ENCODE results near the gene GNAS. TPM values are rescaled to one million over a fixed set of nuclear protein-coding genes. Genes with fewer than 3 reads are reported as not detected.

Gene GNAS
- polyA plus RNA-seq, 1 donor (not counting 4 experiments of a cell fraction or from before 2014, with no cell fraction given): 560 TPM

DNA sequence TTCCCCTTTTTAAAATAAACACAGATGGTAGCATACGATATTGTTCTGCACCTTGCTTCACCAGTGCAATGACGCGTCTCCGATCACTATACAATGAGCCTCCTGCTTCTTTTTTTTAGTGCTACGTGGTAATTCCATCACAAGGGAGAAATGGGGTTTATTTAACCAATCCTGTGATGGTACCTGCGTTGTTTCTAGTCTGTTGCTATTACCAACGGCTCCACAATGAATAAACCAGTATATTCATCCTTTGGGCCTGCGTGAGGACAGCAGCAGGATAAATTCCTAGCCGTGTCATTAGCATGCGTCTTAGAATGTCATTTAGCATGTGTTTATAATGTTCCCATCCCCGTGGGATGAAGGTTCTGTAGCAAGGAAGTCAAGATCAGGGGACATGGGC is 44.7 kb upstream of the GNAS start:
- Histone ChIP-seq H3K4me3 (ENCODE audit: control insufficient read depth in 2 of 3, extremely low read depth in 1 of 3, insufficient read depth in 2 of 3, low read depth in 1 of 3, low read length in 3 of 3) (no peak overlapping the region), H3K27me3 (ENCODE audit: control insufficient read depth, extremely low read depth, insufficient read depth, low read length) (peaks cover 58% of the 10 kb centered on the region), H3K9me3 (ENCODE audit: control insufficient read depth, low read depth, low read length) (no peaks in the 10 kb centered on the region), H3K9ac (ENCODE audit: control insufficient read depth, extremely low read depth, insufficient read depth, low read length) (no peak overlapping the region), H3K4me2 (ENCODE audit: control insufficient read depth, extremely low read depth, insufficient read depth, low read depth, low read length) (no peak overlapping the region), H3K9me1 (ENCODE audit: control insufficient read depth, extremely low read depth, insufficient read depth, low read length) (no peaks in the 10 kb centered on the region), H3K36me3 (ENCODE audit: control insufficient read depth in 2 of 2, extremely low read depth in 1 of 2, insufficient read depth in 2 of 2, low read length in 2 of 2) (no peaks in the 10 kb centered on the region), H3K27ac (ENCODE audit: control insufficient read depth, insufficient read depth, low read length) (no peak overlapping the region), H2AFZ (ENCODE audit: control insufficient read depth, low read length) (no peak overlapping the region), H3K79me2 (ENCODE audit: control insufficient read depth, insufficient read depth, low read length) (no peaks in the 10 kb centered on the region), H4K20me1 (ENCODE audit: control insufficient read depth, extremely low read depth, insufficient read depth, low read length) (peaks cover 3% of the 10 kb centered on the region), H3K4me1 (ENCODE audit: control insufficient read depth, extremely low read depth, insufficient read depth, low read length) (no peaks in the 10 kb centered on the region)
- FAIRE-seq (no peak), DNase-seq (ENCODE audit: low read depth, low spot score) (no peak)
- TF ChIP-seq, protein P1, sequence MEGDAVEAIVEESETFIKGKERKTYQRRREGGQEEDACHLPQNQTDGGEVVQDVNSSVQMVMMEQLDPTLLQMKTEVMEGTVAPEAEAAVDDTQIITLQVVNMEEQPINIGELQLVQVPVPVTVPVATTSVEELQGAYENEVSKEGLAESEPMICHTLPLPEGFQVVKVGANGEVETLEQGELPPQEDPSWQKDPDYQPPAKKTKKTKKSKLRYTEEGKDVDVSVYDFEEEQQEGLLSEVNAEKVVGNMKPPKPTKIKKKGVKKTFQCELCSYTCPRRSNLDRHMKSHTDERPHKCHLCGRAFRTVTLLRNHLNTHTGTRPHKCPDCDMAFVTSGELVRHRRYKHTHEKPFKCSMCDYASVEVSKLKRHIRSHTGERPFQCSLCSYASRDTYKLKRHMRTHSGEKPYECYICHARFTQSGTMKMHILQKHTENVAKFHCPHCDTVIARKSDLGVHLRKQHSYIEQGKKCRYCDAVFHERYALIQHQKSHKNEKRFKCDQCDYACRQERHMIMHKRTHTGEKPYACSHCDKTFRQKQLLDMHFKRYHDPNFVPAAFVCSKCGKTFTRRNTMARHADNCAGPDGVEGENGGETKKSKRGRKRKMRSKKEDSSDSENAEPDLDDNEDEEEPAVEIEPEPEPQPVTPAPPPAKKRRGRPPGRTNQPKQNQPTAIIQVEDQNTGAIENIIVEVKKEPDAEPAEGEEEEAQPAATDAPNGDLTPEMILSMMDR (optimal IDR thresholded peaks at IDR 0.05 in 1 of 3, IDR thresholded peaks at IDR 0.05 in 1 of 3, conservative IDR thresholded peaks at IDR 0.05 in 1 of 3; ENCODE audit: extremely low read depth in 1 of 3, insufficient read depth in 2 of 3, low read length in 3 of 3): no peak
- no peak for TF ChIP-seq EZH2 (IDR thresholded peaks at IDR 0.05; ENCODE audit: low read length)
- dilution Hi-C loops (cut with MboI; ENCODE audit: extremely low pct_ligation_motif_present, low sequenced_read_pairs): no loop called here

GRCh38 chr20:58808271-58809046 is 44.1 kb upstream of the GNAS start:
- no peaks in the 10 kb centered on the region for H3K4me1 ChIP-seq (ENCODE audit: control insufficient read depth, extremely low read depth, insufficient read depth, low read length)
- peaks cover 3% of the 10 kb centered on the region for H4K20me1 ChIP-seq (ENCODE audit: control insufficient read depth, extremely low read depth, insufficient read depth, low read length)
- no peak overlapping the region for H2AFZ ChIP-seq (ENCODE audit: control insufficient read depth, low read length)
- TF ChIP-seq, protein P1 (optimal IDR thresholded peaks at IDR 0.05 in 1 of 3, IDR thresholded peaks at IDR 0.05 in 1 of 3, conservative IDR thresholded peaks at IDR 0.05 in 1 of 3; ENCODE audit: extremely low read depth in 1 of 3, insufficient read depth in 2 of 3, low read length in 3 of 3): no peak
- no peak for TF ChIP-seq EZH2 (IDR thresholded peaks at IDR 0.05; ENCODE audit: low read length)
- dilution Hi-C loops (cut with MboI; ENCODE audit: extremely low pct_ligation_motif_present, low sequenced_read_pairs): no loop called here
- no peak overlapping the region for H3K4me3 ChIP-seq (ENCODE audit: control insufficient read depth in 2 of 3, extremely low read depth in 1 of 3, insufficient read depth in 2 of 3, low read depth in 1 of 3, low read length in 3 of 3)
- H3K36me3 ChIP-seq (ENCODE audit: control insufficient read depth in 2 of 2, extremely low read depth in 1 of 2, insufficient read depth in 2 of 2, low read length in 2 of 2): no peaks in the 10 kb centered on the region
- H3K27ac ChIP-seq (ENCODE audit: control insufficient read depth, insufficient read depth, low read length): no peak overlapping the region
- no peak overlapping the region for H3K9ac ChIP-seq (ENCODE audit: control insufficient read depth, extremely low read depth, insufficient read depth, low read length)
- H3K79me2 ChIP-seq (ENCODE audit: control insufficient read depth, insufficient read depth, low read length): no peaks in the 10 kb centered on the region
- H3K4me2 ChIP-seq (ENCODE audit: control insufficient read depth, extremely low read depth, insufficient read depth, low read depth, low read length): no peak overlapping the region
- no peak for DNase-seq (ENCODE audit: low read depth, low spot score)
- no peaks in the 10 kb centered on the region for H3K9me1 ChIP-seq (ENCODE audit: control insufficient read depth, extremely low read depth, insufficient read depth, low read length)
- peaks cover 51% of the 10 kb centered on the region for H3K27me3 ChIP-seq (ENCODE audit: control insufficient read depth, extremely low read depth, insufficient read depth, low read length)
- no peak for FAIRE-seq
- no peaks in the 10 kb centered on the region for H3K9me3 ChIP-seq (ENCODE audit: control insufficient read depth, low read depth, low read length)

Data from keratinocyte (primary cell).